SH-SY5Y (cell line): Measurements from ENCODE around the gene STARD10.

ENCODE experiments used
- GATA2 ChIP-seq: IDR thresholded peaks from 2 replicates; pipeline ENCODE4 v1.6.1; 2011; ENCODE audit warnings: mild to moderate bottlenecking, low read depth, low read length
- GATA3 ChIP-seq: IDR thresholded peaks from 2 replicates; pipeline ENCODE4 v1.6.1; 2011; ENCODE audit warnings: low read depth, mild to moderate bottlenecking, low read length, moderate library complexity

- TF ChIP-seq GATA2 = no peak
- TF ChIP-seq GATA3 = no peak
Measured at GRCh38 chr11:72741429-72741833, 52.4 kb downstream of the STARD10 start.
